Esophagus squamous epithelium (tissue), 4 donors: ENCODE measurements around the gene FLNB.
A peak's percentile ranks its signal among the peaks of the same experiment; 100 is the strongest.

Experiments used
- POLR2A ChIP-seq, 4 donors: fragments of 450-650 bp; IDR thresholded peaks; one replicate each; pipeline ENCODE4 v1.6.1; 2017; ENCODE audit warnings: antibody characterized with exemption in 4 of 4, mild to moderate bottlenecking in 4 of 4, moderate library complexity in 3 of 4
- TF ChIP-seq, protein P1 (sequence below), 6 experiments: fragments of 450-650 bp in 4 of 6; fragments of 200-600 bp in 2 of 6; sonication (generic) in 2 of 6; IDR thresholded peaks; one replicate each; pipeline ENCODE4 v1.5.1; 2016 to 2019; ENCODE audit warnings: antibody characterized with exemption in 6 of 6, mild to moderate bottlenecking in 4 of 6, moderate library complexity in 4 of 6

DNA sequence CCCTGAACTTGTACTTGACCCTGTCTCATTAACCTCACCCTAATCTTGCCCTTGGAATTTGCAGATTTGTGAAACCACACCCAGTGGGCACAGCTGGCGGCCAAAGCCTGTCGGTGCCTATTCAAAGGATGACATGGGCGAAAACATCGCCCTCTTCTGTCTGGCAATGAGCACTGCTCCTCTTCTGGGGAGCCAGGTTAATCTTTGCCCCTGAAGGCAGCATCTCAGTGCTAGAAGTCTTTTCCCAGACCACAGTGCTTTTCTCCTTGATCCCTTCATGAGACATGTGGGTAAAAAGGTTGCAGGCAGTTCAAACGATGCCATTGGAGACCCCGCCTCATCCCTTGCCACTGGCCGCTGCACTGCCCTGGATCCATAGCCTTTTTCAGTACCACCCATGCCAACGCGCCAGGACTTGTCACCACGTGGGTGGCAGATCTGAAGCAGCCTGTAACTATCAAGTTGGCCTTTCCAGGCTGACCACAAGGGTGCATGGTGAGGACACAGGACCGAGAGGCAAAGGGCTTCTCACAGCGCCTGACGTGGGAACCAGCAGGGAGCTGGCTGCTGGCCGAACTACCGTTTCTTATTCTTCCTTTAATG lies 209.1 kb downstream of the FLNB start:
- TF ChIP-seq, protein P1, sequence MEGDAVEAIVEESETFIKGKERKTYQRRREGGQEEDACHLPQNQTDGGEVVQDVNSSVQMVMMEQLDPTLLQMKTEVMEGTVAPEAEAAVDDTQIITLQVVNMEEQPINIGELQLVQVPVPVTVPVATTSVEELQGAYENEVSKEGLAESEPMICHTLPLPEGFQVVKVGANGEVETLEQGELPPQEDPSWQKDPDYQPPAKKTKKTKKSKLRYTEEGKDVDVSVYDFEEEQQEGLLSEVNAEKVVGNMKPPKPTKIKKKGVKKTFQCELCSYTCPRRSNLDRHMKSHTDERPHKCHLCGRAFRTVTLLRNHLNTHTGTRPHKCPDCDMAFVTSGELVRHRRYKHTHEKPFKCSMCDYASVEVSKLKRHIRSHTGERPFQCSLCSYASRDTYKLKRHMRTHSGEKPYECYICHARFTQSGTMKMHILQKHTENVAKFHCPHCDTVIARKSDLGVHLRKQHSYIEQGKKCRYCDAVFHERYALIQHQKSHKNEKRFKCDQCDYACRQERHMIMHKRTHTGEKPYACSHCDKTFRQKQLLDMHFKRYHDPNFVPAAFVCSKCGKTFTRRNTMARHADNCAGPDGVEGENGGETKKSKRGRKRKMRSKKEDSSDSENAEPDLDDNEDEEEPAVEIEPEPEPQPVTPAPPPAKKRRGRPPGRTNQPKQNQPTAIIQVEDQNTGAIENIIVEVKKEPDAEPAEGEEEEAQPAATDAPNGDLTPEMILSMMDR (IDR thresholded peaks at IDR 0.05) = peak; percentile 69 to 91 (median 79)
- no peak for TF ChIP-seq POLR2A (IDR thresholded peaks at IDR 0.05)
